ENCODE results near the gene ADAM10. TPM values are rescaled to one million over a fixed set of nuclear protein-coding genes. Genes with fewer than 3 reads are reported as not detected.
A peak's percentile ranks its signal among the peaks of the same experiment; 100 is the strongest.

Gene ADAM10
- total RNA-seq, 6 donors from 2014 or later: 64.5 to 139 (median 93.5) TPM

DNA sequence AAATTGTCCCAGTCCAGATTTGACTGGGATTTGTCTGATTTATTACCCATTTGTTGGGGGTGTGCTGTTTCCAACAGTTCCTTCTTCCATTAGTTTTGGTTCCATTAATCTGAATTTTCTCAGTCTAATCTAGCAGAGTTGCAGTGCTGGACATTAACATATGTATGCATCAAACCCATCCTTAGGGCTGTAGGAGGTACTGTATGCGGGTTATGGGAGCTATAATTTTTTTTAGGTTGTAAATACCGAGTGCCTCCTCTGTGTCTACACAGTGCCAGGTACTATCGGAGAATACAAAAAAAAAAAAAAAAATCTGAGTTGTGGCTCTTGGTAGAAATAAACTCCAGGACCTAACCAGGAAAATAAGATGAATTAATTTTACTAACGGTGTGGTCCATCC is 183.9 kb downstream of the ADAM10 start:
- 71 to 72% methylated on average over 4 of the region's 4 CpGs for WGBS, 2 donors

GRCh38 chr15:58564981-58565380 is 184.5 kb downstream of the ADAM10 start:
- H3K4me3 ChIP-seq: no peak overlapping the region
- ATAC-seq (ENCODE audit: low FRiP score in 2 of 2): peak in 1 of 2 donors; percentile 11
- no peak for TF ChIP-seq EP300 (IDR thresholded peaks at IDR 0.05)
- no peak for TF ChIP-seq POLR2A (IDR thresholded peaks at IDR 0.05)
- no peak for TF ChIP-seq CTCF (IDR thresholded peaks at IDR 0.05)
- DNase-seq: no peak
- no peak overlapping the region for H3K27ac ChIP-seq
- no peaks in the 10 kb centered on the region for H3K27me3 ChIP-seq
- H3K4me1 ChIP-seq: no peaks in the 10 kb centered on the region
- 79 to 100% methylated on average over 5 to 6 of the region's 6 CpGs for WGBS, 2 donors
- H3K9me3 ChIP-seq: no peaks in the 10 kb centered on the region
- no peaks in the 10 kb centered on the region for H3K36me3 ChIP-seq

More for the DNA sequence above, 183.9 kb downstream of the ADAM10 start:
- H3K4me3 ChIP-seq: no peak overlapping the region
- H3K27ac ChIP-seq: no peak overlapping the region
- no peaks in the 10 kb centered on the region for H3K9me3 ChIP-seq
- no peak for TF ChIP-seq POLR2AphosphoS5 (IDR thresholded peaks at IDR 0.05)
- no peak for TF ChIP-seq EP300 (IDR thresholded peaks at IDR 0.05)
- DNase-seq (no peak), ATAC-seq (ENCODE audit: low FRiP score in 2 of 2) (no peak)
- no peaks in the 10 kb centered on the region for H3K36me3 ChIP-seq
- no peaks in the 10 kb centered on the region for H3K27me3 ChIP-seq
- no peaks in the 10 kb centered on the region for H3K4me1 ChIP-seq

- H3K9me3 ChIP-seq: no peaks in the 10 kb centered on the region
- H3K27me3 ChIP-seq: no peaks in the 10 kb centered on the region
- H3K4me3 ChIP-seq: no peak overlapping the region
- 23 to 93% methylated on average over 2 to 3 of the region's 3 CpGs for WGBS, 2 donors
- H3K27ac ChIP-seq: no peak overlapping the region
- H3K36me3 ChIP-seq: no peaks in the 10 kb centered on the region
- no peaks in the 10 kb centered on the region for H3K4me1 ChIP-seq
- TF ChIP-seq POLR2AphosphoS5 (IDR thresholded peaks at IDR 0.05) (no peak), POLR2A (IDR thresholded peaks at IDR 0.05) (no peak), EP300 (IDR thresholded peaks at IDR 0.05) (no peak), CTCF (IDR thresholded peaks at IDR 0.05) (no peak)
- DNase-seq (no peak), ATAC-seq (ENCODE audit: low FRiP score in 2 of 2) (no peak)
Observed at GRCh38 chr15:58562135-58562534, 187.4 kb downstream of the ADAM10 start.

DNA sequence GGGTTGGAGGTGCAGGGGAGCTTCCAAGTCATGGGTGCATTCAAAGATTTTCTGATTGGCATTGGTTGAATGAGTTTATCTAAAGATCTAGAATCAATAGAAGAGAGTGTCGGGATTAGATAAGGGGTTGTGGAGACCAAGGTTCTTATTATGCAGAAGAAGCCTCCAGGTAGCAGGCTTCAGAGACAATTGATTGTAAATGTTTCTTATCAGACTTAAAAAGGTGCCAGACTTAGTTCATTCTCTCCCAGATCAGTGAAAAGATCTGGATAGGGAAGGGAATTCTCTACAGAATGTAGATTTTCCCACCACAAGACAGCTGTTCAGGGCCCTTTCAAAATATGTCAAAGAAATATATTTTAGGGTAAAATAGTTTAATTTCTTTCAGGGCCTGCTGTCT is 188.2 kb downstream of the ADAM10 start:
- no peak overlapping the region for H3K27ac ChIP-seq
- H3K4me3 ChIP-seq: no peak overlapping the region
- no peaks in the 10 kb centered on the region for H3K9me3 ChIP-seq
- no peaks in the 10 kb centered on the region for H3K36me3 ChIP-seq
- ATAC-seq (ENCODE audit: low FRiP score in 2 of 2) (no peak), DNase-seq (no peak)
- 0% methylated on average over 1 of the region's 1 CpG for WGBS, 2 donors
- TF ChIP-seq POLR2A (IDR thresholded peaks at IDR 0.05): no peak
- H3K4me1 ChIP-seq: no peaks in the 10 kb centered on the region
- no peaks in the 10 kb centered on the region for H3K27me3 ChIP-seq

DNA sequence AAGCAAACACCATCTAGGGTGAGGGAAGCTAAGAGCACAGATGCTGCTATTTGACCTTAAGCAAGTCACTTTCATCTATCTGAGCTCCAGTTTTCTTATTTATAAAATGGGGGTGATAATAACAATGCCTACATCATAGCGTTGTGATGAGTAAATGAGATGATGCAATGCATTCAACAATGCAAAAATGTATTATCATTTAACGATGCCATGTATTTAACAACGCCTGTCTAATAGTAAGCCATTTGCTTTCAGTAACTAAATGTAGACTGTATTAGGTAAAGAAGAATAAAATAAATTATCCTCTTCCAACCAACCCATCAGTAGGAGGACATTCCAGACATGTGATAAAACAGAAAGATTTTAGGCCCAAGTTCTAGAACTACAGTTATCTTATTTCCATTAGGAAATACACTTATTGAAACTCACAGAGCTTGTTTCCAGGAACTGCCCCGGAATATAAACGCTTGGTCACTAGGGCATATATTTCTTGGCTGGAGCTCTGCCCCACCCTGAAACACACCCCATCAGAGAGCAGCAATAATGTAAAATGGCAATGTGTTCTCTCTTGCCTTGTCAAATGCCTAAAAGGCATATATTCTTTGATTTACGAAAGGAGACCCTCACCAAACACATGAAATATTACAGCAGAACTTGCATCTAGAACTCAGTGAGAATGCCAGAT is 189.5 kb downstream of the ADAM10 start:
- Histone ChIP-seq H3K36me3 (no peaks in the 10 kb centered on the region), H3K27ac (no peak overlapping the region), H3K4me3 (no peak overlapping the region), H3K27me3 (no peaks in the 10 kb centered on the region), H3K4me1 (no peaks in the 10 kb centered on the region), H3K9me3 (no peaks in the 10 kb centered on the region)
- 73 to 77% methylated on average over 6 of the region's 6 CpGs for WGBS, 2 donors
- no peak for DNase-seq
- no peak for ATAC-seq (ENCODE audit: low FRiP score in 2 of 2)
- no peak for TF ChIP-seq CTCF (IDR thresholded peaks at IDR 0.05)
- no peak for TF ChIP-seq POLR2AphosphoS5 (IDR thresholded peaks at IDR 0.05)
- no peak for TF ChIP-seq POLR2A (IDR thresholded peaks at IDR 0.05)
- TF ChIP-seq EP300 (IDR thresholded peaks at IDR 0.05): no peak

GRCh38 chr15:58558777-58559176 is 190.7 kb downstream of the ADAM10 start:
- ATAC-seq (ENCODE audit: low FRiP score in 2 of 2) (no peak), DNase-seq (no peak)
- WGBS, 2 donors: 75 to 100% methylated on average over 1 of the region's 1 CpG
- Histone ChIP-seq H3K27ac (no peak overlapping the region), H3K4me3 (no peak overlapping the region), H3K9me3 (no peaks in the 10 kb centered on the region), H3K4me1 (no peaks in the 10 kb centered on the region), H3K27me3 (no peaks in the 10 kb centered on the region), H3K36me3 (no peaks in the 10 kb centered on the region)
- TF ChIP-seq POLR2A (IDR thresholded peaks at IDR 0.05) (no peak), CTCF (IDR thresholded peaks at IDR 0.05) (no peak), POLR2AphosphoS5 (IDR thresholded peaks at IDR 0.05) (no peak), EP300 (IDR thresholded peaks at IDR 0.05) (no peak)
